Activated naive CD4-positive, alpha-beta T cell treated with Interleukin-2 at 50 U/mL for 16 hours (primary cell): ENCODE results near the gene ZNF8.
"Not testable (repeated sequence)": the region's sequence is repeated elsewhere in the genome, so short reads cannot be mapped to it uniquely, and the experiment has no call there.

Experiments
- DNase-seq: peaks from one replicate; pipeline ENCODE4 v3.0.0-alpha.2; 2020

Gene ZNF8

DNA sequence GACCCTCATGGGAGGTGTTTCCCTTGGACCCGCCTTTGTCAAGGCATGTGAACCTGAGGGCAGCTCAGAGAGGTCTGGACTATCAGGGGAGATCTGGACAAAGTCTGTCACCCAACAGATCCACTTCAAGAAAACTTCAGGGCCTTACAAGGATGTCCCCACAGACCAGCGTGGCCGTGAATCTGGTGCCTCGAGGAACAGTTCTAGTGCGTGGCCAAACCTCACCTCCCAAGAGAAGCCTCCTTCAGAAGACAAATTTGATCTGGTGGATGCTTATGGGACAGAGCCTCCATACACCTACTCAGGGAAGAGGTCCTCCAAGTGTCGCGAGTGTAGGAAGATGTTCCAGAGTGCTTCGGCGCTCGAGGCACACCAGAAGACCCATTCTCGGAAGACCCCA lies 59.6 kb downstream of the ZNF8 start:
- no peak for DNase-seq

DNA sequence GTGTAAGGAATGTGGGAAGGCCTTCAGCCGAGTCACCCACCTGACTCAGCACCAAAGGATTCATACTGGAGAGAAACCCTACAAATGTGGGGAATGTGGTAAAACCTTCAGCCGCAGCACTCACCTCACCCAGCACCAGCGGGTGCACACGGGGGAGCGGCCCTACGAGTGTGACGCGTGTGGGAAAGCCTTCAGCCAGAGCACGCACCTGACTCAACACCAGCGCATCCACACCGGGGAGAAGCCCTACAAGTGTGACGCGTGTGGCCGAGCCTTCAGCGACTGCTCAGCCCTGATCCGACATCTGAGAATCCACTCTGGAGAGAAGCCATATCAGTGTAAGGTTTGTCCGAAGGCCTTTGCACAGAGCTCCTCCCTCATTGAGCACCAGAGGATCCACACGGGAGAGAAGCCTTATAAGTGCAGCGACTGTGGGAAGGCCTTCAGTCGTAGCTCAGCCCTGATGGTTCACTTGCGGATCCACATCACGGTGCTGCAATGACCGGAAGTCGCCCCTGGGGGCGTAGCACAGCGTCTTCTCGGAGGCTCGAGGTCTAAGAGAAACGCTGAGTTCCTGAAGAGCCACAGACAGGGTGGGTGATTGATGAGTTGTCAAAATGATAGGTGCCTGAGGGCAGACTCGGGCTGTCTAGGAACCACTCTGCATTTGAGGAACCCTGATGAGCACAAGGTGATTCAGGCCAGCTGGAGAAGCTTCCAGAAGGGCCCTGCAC lies 60.2 kb downstream of the ZNF8 start:
- DNase-seq = no peak

DNA sequence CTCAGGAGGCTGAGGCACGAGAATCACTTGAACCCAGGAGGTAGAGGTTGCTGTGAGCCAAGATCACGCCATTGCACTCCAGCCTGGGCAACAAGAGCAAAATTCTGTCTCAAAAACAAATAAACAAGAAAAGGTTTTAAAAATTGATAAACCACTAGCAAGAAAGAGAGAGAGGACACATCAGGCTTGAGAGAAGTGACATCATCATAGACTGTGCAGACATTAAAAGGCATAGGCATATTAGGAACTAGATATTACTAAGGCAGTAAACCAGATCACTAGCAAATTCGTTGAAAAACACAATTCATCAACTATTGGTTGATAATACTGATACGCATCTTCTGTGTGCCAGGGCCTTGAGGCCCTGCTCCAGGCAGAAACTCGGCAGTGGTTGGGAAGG lies 66.8 kb downstream of the ZNF8 start:
- DNase-seq = no peak

DNA sequence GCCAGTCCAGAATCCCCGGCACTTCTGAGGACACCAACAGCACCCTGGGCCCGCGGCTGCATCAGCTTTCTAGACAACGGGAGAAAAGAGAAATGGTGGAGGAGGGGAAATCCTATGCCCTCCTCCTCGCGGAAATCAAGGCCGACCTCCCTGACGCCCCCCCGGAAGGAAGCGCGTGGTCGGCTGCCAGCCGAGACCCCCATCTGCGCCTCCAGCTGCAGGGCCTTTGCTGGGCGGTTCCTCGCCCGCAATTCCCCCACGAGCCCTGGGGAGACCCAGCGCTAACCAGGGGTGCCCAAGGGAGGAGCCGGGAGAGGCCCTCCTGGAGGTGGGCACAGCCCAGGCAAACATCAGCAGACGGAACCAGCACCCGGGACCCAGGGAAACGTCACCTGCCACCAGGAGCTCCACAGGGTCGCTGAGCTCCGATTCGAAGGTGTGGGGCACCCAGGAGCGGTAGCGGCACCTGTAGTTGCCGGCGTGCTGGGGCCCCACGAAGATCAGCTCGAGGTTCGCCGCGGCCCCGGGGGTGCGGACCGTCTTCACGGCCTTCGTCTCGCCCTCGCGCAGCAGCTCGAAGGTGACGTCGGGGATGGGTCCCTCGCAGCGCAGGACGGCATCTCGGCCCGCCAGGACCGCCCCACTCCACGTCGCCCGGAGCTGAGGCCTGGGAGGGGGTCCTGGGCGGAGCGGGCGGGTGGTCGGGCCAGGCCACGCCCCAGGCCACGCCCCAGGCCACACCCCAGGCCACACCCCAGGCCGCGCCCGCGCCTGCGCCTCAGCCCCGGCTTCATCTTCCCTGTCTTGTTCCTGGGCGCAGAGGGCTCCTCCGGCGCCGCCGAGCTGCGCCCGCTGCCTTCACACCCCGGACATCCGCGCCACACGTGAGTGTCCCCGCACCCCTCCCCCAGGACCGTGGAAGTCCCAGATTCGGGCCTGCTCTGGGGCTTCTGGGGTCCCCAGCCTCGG lies 68.5 kb downstream of the ZNF8 start:
- peak; percentile 64 for DNase-seq

DNA sequence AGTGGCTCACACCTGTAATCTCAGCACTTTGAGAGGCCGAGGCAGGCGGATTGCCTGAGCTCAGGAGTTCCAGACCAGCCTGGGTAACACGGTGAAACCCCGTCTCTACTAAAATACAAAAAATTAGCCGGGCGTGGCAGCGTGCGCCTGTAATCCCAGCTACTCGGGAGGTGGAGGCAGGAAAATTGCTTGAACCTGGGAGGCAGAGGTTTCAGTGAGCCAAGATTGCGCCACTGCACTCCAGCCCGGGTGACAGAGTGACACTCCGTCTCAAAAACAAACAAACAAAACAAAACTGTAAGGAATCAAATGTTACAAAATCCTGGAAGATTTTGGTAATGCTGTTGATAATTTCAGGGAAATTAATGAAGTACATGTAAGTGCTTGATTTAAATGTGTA lies 69.3 kb downstream of the ZNF8 start:
- not testable (repeated sequence) for DNase-seq

DNA sequence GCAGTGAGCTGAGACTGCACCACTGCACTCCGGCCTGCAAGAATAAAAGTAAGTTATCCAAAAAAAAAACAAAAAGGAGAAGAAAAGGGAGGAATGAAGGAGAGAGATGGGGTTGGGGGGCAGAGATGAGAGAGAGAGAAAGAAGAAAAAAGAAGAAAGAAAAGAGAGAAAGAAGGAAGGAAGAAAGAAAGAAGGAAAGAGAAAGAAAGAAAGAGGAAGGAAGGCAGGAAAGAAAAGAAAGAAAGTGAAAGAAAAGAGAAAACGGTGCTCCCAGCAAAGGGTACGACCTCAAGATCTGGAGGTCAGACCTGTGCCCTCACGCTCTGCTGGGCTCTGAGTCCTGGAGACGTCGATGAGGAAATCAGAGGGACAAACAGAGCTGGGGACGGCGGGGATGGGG lies 70.8 kb downstream of the ZNF8 start:
- DNase-seq = no peak

DNA sequence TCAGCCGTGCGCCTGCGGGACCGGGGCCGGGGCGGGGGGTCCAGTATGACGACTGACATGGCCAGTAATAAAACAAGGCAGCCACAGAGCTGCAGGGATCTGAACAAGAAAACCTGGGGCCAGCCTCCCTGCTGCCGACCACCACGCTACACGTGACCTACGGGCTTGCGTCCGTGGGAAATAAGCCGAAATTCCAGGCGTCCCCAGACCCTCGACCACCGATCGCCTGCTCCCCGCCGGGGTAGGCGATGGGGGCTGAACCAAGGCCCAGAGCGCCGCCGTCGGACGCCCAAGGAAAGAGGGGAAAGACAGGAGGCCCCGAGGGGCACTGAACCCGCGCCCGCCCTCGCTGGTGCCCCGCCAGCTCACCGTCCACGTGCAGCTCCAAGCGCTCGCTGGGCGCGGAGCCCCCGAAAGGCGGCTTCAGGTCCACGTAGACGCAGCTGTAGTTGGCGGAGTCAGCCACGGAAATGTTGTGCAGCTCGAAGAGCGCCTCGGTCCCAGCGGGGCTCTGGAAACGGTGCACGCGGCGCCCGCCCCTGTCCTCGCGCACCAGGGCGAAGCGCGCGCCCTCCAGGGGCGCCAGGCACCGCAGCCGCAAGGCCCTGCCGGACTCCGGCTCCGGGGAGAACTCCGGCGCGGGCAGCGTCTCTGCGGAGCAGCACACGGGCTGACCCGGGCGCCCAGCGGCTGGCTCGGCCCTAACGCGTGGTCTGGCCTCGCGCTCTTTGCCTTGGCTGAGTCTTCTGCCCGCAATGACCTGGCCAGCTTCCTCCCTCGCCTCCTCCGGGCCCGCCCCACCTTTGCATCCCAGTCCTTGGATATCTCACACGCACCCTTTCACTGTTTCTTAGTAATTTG lies 71.5 kb downstream of the ZNF8 start:
- DNase-seq = no peak

DNA sequence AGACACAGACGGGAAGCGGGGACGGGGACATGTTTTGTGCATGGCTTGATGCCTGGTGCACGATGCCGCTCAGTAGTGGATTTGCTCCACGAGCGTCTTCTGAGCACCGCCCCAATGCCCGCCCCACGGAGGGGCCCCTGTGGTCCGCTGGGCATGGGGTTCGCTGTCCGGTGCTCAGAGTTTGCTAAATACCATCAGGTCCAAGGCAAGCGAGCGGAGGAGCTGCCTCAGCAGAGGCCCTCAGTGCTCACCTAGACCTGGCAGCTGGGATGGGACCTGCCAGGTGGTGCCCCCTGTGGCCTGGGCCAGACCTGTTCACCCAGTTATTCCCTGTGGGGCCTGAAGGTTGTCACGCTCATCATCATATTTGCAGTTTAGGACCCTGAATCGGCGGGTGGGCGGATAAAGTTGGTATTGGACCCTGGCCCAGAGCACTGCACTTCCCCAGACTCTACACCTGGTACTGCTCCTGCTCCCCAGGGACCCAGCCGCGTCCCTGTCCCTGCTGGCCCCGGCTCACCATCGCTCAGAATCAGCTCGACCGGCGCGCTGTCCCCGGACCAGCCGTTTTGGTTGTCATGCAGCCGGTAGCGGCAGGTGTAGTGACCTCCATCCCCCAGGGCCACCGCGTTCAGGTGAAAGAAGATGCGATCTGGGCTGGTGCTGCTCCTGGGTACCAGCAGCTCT lies 72.3 kb downstream of the ZNF8 start:
- DNase-seq = no peak

DNA sequence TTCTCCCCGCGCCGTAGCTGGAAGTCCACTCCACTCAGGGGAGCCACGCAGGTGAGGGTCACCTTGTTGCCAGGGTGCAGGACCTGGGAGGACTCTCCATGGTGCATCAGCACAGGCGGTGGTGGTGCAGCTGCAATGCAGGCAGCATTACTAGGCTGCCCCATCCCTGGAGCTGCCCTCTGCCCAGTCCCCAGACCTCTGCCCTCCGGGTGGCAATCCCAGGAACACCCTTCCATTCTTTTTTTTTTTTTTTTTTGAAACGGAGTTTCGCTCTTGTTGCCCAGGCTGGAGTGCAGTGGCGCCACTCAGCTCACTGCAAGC lies 72.8 kb downstream of the ZNF8 start:
- DNase-seq = no peak

DNA sequence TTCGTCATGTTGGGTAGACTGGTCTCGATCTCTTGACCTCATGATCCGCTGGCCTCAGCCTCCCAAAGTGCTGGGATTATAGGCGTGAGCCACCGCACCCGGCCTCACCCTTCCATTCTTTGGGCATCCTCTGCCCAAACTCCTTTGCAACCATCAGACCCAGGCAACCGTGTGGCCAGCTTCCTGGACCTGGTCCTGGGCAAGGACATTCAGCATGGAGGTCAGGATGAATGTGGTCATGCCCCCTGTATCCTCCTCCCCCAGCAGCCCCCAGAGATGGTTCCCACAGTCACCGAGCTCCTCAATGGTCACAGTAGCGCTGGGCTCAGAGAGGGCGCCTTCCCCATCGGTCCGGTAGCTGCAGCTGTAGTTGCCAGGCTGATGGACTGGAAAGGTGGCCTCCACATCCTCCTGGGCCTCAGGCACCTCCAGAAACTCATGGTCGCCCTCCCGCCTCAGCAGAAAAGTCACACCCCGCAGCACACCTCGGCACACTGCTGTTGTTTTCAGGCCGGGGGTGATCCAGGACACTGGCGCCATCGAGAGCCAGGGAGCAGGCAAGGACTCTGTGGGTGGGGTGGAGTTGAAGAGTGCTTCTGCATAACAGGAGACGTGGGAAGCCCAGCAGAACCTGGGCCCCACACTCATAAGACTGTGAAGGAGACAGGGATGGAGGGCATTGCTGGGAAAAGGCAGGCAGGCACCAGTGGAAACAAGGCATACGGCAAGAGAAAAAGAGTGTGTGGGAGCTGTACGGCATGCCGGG lies 73.4 kb downstream of the ZNF8 start:
- DNase-seq = no peak
